ENCODE results near the gene RNF220.

Gene RNF220

DNA sequence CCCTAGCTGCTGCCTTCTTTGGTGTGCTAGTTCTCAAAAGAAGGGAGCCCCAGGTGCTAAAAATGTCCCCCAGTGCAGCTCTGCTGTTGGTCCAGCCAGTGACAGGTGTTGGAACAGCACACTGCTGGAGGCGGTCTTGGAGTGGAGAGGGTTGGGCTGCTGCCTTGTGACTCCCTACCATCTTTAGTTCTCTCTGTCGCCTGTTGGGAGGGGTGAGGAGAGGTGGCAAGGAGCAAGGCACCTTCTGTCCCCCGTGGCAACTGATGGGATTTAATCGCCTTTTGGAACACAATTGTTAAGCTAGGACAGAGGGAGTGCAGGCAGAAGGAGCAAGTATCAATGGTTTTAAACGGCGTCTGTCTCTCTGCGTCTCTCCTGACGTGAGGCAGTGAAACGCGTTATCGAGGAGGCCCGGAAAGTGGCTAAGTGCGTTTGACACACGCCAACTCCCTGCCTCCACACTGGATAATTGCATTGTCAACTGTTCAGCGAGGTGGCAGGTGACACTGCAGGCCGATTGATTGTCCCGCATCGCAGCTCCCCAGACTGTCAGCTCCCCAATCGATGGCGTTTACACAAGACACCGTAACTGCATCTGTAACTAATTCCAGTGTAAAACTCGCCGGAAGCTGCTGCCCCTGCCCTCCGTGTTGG lies 235.3 kb downstream of the RNF220 start:
- no peak for FAIRE-seq

- no peak for FAIRE-seq
Measured at GRCh38 chr1:44641126-44642102, 236.4 kb downstream of the RNF220 start.

DNA sequence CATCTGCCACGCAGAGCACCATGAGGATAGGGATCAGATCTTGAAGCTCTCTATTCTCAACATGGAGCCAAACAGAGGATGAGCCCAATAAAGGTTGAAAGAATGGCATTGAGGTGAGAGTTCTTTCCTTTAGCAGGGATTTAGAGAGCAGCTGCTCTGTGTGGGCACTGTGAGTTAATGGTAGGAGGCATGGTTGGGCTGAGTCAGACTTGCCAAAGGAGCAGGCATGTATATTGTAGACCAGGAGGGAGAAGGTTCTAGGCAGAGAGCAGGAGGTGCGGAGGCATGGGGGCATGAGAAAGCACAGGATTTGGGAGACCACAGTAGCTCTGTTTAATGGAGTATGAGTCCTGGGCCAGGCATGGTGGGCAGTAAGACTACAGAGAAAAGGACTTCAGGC lies 237.2 kb downstream of the RNF220 start:
- no peak for FAIRE-seq

GRCh38 chr1:44642925-44643324 lies 237.9 kb downstream of the RNF220 start:
- FAIRE-seq, result no peak

- FAIRE-seq, result no peak
Measured at GRCh38 chr1:44643721-44644334, 238.8 kb downstream of the RNF220 start.

DNA sequence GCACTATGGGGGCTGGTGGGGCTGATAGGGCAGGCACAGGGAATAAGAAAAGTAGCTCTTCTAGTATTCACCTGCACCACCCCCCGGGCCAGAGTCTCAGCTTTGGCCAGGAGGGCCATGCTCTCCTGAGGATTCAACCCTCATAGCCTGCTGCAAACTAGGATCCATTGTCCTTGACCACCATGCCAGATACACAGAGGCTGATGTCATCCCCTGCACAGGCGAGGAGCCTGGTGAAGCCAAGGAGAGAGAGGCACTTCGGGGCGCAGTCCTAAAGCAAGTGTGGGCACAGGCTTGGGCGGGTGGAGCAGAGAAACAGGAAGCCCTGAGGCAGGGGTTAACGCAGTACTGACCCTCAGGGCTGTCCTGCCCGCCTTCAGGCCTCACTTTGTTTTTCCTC lies 239.8 kb downstream of the RNF220 start:
- no peak for FAIRE-seq

- FAIRE-seq, result no peak
Measured at GRCh38 chr1:44645476-44646244, 240.6 kb downstream of the RNF220 start.

DNA sequence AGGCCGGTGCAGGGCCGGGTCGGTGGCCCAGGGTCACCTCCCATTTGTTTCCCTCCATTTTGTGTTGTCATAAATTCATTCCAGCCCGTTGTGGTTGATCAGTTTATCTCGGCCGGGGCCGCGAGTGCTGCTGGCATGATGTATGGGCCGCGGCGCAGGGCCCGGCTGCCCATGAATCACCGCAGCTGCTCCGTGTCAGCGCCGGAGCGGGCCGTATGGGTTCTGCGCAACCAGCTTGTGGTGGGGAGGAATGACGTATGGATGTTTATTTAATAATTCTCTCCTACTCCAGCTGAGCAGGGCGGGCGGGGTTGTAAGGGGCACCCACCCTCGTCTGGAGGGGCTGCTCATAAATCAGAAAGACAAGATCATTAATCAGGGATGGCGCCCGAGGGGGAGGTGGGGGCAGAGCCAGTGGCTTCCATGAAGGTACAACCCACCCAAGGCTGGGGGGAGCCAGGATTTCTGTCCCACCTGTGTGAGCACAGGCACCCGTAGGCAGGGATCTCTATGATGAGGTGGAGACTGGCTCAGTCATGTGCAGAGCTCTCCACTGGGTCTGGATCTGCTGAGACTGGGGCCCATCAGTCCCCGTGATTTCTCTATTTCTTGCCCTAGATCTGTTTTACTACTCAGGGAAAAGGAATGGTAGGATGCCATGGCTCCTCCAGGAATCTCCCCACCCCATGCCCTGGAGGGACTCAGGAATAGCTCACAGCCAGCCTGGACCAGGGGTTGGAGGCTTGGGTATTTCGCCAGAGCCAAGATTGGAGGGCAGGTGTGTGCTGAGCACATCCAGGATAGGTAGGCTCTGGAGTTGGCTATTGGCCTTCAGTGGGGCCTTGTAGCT lies 241.4 kb downstream of the RNF220 start:
- no peak for FAIRE-seq

DNA sequence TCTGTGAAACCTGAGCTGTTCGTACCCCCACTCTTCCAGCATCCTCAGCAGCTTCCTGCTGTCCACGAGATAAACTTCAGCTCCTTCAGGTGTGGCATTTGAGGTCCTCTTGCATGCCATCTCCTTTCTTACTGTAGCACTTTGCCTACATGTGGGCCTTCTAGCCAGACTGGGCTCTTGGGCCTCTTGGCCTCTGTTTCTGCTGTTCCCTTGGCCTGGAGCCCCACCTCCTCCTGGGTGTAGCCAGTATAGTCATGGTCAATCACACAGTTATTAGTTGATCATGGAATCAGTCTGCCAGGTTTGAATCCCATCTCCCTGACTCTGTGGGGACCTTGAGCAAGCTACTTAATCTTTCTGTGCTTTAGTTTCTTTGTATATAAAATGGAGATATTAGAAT lies 242.8 kb downstream of the RNF220 start:
- no peak for FAIRE-seq

GRCh38 chr1:44648529-44649250 lies 243.6 kb downstream of the RNF220 start:
- no peak for FAIRE-seq

- FAIRE-seq, result no peak
Measured at GRCh38 chr1:44649788-44650158, 244.7 kb downstream of the RNF220 start.

DNA sequence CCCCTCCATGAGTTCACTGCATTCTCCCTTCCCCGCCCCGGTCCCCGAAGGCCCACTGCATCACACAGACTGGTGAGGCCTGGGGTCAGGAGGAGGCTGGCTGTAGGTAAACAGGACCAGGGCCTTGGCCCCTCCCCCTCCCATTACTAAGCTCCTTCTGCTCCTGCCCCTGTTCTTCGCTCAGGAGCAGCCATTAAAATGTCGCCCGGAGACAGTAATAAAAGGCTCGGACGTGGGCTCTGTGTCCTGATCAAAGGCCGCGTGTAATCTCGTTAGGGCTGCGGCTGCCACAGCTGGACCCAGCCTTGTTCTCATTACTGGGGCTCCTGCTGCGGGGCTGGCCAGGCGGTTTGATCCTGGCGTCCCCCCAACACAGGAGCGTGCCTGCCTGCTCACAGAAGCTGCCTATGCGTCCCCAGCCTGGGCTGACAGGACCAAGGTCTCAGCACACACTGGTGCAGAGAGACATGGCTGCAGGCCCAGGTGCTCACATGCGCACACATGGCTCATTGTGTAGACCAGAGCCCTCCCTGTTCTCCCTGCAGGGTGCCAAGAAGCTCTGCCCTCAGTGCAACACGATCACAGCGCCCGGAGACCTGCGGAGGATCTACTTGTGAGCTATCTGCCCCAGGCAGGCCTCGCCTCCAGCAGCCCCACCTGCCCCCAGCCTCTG lies 245.2 kb downstream of the RNF220 start:
- FAIRE-seq, result no peak

- FAIRE-seq, result no peak
Measured at GRCh38 chr1:44651069-44651468, 246.0 kb downstream of the RNF220 start.

- no peak for FAIRE-seq
Measured at GRCh38 chr1:44652445-44653106, 247.5 kb downstream of the RNF220 start.

- no peak for FAIRE-seq
Measured at GRCh38 chr1:44653107-44653964, 248.3 kb downstream of the RNF220 start.

- FAIRE-seq, result no peak
Measured at GRCh38 chr1:44654621-44655187, 249.6 kb downstream of the RNF220 start.

DNA sequence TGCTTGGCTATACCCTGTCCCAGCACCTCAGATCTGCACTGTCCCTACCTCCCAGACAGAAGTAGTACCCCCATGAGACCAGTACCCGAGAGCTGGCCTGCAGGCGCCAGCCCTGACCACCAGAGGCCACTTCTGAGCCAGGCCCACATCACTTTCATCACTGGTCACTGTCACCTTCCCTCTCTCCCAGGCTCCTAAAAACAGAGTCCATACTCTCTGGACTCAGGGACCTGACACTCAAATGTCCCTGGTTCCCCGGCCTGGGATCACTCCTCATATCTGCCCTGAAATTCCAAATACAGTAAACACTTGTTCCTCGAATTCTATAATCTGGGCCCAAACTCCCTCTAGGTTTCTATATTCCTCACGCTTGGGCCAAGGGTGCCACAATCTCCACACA lies 250.6 kb downstream of the RNF220 start:
- FAIRE-seq, result no peak

GRCh38 chr1:44659566-44659965 lies 254.5 kb downstream of the RNF220 start:
- no peak for FAIRE-seq

DNA sequence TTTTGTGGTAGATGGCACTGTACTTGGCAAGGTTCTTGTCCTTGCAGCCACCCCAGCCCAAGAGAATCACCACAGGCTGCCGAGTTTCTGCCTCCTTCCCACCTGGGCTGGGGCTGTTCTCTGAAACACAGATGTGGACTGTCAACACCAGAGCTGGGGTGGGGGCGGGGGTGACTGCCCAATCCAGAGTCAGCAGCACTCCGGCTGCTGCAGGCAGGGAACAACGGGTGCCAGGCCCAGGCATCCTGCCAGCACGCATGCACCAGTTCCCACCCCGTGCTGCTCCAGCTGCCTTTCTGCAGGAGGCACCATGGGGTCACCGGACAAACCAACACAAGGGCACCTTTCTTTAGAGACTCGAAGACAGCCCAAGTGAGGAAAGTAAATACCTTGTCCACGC lies 255.1 kb downstream of the RNF220 start:
- FAIRE-seq, result no peak

Data from endometrium (tissue), 2 donors.